ENCODE measurements around the gene SCO1.
"Not testable (repeated sequence)": the region's sequence is repeated elsewhere in the genome, so short reads cannot be mapped to it uniquely, and the experiment has no call there.

GRCh38 chr17:10732121-10732520 lies 34.8 kb upstream of the SCO1 start:
- not testable (repeated sequence) for TF ChIP-seq POLR2A (IDR thresholded peaks at IDR 0.05; ENCODE audit: low read depth, low read length); POLR2AphosphoS5 (IDR thresholded peaks at IDR 0.05; ENCODE audit: low read depth, low read length); TAF1 (IDR thresholded peaks at IDR 0.05; ENCODE audit: low read depth, low read length); PAX5 (IDR thresholded peaks at IDR 0.05; ENCODE audit: insufficient read depth, low read length, severe bottlenecking); SPI1 (IDR thresholded peaks at IDR 0.05; ENCODE audit: low read depth, low read length)
